Fibroblast of lung (primary cell): ENCODE measurements around the gene GABBR1.

Experiments used
- CTCF ChIP-seq, 2 donors: IDR thresholded peaks in 1 of 2; conservative IDR thresholded peaks in 1 of 2; 1 replicate in 1 of 2; 2 replicates in 1 of 2; pipeline ENCODE4 v1.5.1; 2011 to 2012; ENCODE audit warnings: low read length in 2 of 2, control low read depth in 1 of 2, inconsistent platforms in 1 of 2, low read depth in 1 of 2, mild to moderate bottlenecking in 1 of 2
- EZH2 ChIP-seq: IDR thresholded peaks from 2 replicates; pipeline ENCODE4 v1.5.1; 2012; ENCODE audit warnings: low read length, control low read depth, mild to moderate bottlenecking; ENCODE audit errors: missing control alignments

DNA sequence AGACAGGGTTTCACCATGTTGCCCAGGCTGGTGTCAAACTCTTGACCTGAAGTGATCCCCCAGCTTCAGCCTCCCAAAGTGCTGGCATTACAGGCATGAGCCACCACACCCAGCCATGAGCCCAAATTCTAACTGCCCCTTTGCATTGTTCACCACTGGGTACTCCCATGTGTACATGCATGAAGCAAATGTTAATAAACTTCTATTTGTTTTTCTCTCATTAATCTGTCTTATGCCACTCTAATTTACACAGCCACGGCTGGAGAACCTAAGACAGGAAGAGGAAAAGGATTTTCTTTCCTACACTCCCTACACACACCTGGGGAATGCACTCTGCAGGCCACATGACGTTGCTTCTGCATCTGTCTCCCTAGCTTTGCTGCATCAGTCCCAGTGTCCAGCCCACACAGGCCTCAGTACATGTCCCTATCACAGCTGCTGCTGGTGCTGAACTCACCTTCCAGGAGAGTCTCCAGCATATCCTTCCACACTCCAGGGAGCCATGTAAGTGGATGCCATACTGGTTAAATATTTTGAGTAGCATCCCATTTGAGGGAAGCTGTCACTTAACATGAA is 34.7 kb downstream of the GABBR1 start:
- TF ChIP-seq CTCF (conservative IDR thresholded peaks at IDR 0.05 in 1 of 2, IDR thresholded peaks at IDR 0.05 in 1 of 2; ENCODE audit: low read depth in 1 of 2, low read length in 2 of 2), result no peak
- no peak for TF ChIP-seq EZH2
